Lower leg skin (tissue), 3 donors: Measurements from ENCODE around the gene GPN2.

Experiments
- CTCF ChIP-seq, 3 donors: fragments of 450-650 bp; IDR thresholded peaks; one replicate each; pipeline ENCODE4 v1.5.1; 2016; ENCODE audit warnings: antibody characterized with exemption in 3 of 3, mild to moderate bottlenecking in 3 of 3, moderate library complexity in 2 of 3
- POLR2A ChIP-seq, 2 donors: fragments of 450-650 bp; IDR thresholded peaks; one replicate each; pipeline ENCODE4 v1.6.1; 2016 to 2017; ENCODE audit warnings: antibody characterized with exemption in 2 of 2, mild to moderate bottlenecking in 1 of 2, moderate library complexity in 1 of 2

- TF ChIP-seq CTCF (IDR thresholded peaks at IDR 0.05) (no peak), POLR2A (IDR thresholded peaks at IDR 0.05) (no peak)
Measured at GRCh38 chr1:26887125-26887524, 3.0 kb downstream of the GPN2 start.
